ENCODE measurements around the gene OXNAD1. TPM values are rescaled to one million over a fixed set of nuclear protein-coding genes. Genes with fewer than 3 reads are reported as not detected.

OXNAD1 gene
- total RNA-seq, 1 donor from 2014 or later: 20.2 TPM

DNA sequence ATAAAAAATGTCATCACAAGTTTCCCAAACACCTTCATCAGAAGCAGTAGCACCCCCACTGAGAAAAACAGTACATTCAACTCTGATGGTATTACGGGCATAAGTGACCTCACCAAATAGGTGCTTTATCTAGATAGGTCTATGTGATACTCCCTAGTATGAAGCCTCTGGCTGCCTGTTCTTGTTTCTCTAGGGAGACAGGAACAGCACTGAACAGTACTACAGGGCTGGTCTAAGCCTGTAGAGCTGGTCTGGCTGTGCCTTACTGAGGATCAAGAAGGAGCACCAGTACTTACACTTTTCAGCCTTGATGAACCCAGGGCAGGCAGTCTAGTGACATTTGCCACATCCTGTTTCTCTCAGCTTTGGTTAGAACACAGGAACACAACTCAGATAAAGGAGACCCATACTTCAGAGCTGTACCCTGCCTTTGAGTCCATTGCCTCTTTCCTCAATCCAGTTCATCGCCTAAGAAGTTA, 35.9 kb downstream of the OXNAD1 start:
- no peak for DNase-seq
- Histone ChIP-seq H3K4me1 (peaks cover 42% of the 10 kb centered on the region), H3K9me3 (replicated peaks) (no peaks in the 10 kb centered on the region), H3K27ac (replicated peaks) (no peak overlapping the region), H3K36me3 (peaks cover 24% of the 10 kb centered on the region), H3K27me3 (ENCODE audit: low read depth) (no peaks in the 10 kb centered on the region), H3K4me3 (no peak overlapping the region)
- TF ChIP-seq, protein P1, sequence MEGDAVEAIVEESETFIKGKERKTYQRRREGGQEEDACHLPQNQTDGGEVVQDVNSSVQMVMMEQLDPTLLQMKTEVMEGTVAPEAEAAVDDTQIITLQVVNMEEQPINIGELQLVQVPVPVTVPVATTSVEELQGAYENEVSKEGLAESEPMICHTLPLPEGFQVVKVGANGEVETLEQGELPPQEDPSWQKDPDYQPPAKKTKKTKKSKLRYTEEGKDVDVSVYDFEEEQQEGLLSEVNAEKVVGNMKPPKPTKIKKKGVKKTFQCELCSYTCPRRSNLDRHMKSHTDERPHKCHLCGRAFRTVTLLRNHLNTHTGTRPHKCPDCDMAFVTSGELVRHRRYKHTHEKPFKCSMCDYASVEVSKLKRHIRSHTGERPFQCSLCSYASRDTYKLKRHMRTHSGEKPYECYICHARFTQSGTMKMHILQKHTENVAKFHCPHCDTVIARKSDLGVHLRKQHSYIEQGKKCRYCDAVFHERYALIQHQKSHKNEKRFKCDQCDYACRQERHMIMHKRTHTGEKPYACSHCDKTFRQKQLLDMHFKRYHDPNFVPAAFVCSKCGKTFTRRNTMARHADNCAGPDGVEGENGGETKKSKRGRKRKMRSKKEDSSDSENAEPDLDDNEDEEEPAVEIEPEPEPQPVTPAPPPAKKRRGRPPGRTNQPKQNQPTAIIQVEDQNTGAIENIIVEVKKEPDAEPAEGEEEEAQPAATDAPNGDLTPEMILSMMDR (IDR thresholded peaks at IDR 0.05; ENCODE audit: borderline replicate concordance): no peak
- intact Hi-C loops (cut with micrococcal nuclease): no loop called here

DNA sequence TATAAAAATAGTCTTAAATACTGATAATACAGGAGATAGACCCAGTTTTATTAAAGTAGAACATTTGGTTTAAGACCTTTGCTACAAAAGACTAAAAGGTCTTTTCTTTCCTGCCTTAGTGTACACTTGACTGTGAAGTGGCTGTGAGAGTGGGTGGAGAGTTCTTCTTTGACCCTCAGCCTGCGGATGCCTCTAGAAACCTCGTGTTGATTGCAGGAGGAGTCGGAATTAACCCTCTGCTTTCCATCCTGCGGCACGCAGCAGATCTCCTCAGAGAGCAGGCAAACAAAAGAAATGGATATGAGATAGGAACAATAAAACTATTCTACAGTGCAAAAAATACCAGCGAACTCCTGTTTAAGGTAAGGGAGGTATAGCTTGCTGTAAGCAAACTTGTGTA, 36.5 kb downstream of the OXNAD1 start:
- Histone ChIP-seq H3K27ac (replicated peaks) (no peak overlapping the region), H3K4me1 (peaks cover 42% of the 10 kb centered on the region), H3K36me3 (peaks cover 21% of the 10 kb centered on the region), H3K4me3 (no peak overlapping the region), H3K9me3 (replicated peaks) (no peaks in the 10 kb centered on the region), H3K27me3 (ENCODE audit: low read depth) (no peaks in the 10 kb centered on the region)
- no peak for DNase-seq
- TF ChIP-seq, protein P1 (IDR thresholded peaks at IDR 0.05; ENCODE audit: borderline replicate concordance): no peak
- intact Hi-C loops (cut with micrococcal nuclease): no loop called here

DNA sequence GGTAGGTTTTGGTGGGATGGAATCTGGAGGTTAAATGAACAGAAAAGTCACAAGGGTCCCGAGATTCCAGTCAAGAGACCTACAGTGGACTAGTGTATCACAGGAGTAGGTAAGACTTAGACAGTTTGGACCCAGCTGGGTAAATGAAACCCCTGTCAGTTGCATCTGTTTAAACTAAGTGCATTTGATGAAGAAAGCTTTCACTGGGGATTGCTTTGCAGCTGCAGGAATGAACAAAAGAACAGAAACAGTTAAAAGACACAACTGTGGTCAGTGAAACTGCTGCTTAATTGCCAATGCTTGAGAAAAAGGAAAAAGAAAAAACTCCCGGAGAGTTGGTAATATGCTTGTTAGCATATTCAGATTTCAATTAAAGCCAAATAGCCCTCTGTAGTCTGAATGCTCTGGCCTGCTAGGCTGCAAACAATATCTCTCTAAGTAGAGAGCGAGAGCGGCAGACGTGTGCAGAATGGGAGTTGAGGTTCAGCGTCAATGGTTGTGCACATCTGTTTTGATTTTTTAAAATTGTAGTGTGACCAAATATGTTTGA, 37.1 kb downstream of the OXNAD1 start:
- Histone ChIP-seq H3K36me3 (peaks cover 21% of the 10 kb centered on the region), H3K4me3 (no peak overlapping the region), H3K9me3 (replicated peaks) (no peaks in the 10 kb centered on the region), H3K27ac (replicated peaks) (no peak overlapping the region), H3K4me1 (peaks cover 42% of the 10 kb centered on the region), H3K27me3 (ENCODE audit: low read depth) (no peaks in the 10 kb centered on the region)
- DNase-seq: no peak
- TF ChIP-seq, protein P1 (IDR thresholded peaks at IDR 0.05; ENCODE audit: borderline replicate concordance): no peak
- intact Hi-C loops (cut with micrococcal nuclease): no loop called here

DNA sequence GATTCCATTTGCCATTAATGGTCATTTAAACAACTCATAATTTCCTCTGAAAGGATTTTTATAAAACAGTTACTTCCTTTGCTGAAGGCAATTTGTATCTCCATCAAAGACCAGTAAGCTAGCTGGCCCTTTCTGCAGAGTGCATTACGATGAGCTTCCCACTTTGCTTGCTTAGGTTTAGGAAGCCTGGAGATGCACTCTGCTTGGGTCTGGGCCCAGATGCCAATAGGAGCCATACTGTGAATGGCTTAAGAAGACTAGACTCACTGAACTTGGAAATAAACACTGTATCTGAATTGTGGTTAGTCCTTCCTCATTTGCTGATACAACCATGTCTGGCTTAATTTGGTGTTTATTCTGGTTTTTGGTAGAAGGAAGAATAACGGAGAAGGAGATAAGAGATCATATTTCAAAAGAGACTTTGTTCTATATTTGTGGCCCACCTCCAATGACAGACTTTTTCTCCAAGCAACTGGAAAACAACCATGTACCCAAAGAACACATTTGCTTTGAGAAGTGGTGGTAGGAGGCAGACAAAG, 38.1 kb downstream of the OXNAD1 start:
- Histone ChIP-seq H3K4me3 (no peak overlapping the region), H3K9me3 (replicated peaks) (no peaks in the 10 kb centered on the region), H3K27ac (replicated peaks) (no peak overlapping the region), H3K4me1 (peaks cover 40% of the 10 kb centered on the region), H3K27me3 (ENCODE audit: low read depth) (no peaks in the 10 kb centered on the region), H3K36me3 (peaks cover 21% of the 10 kb centered on the region)
- TF ChIP-seq, protein P1 (IDR thresholded peaks at IDR 0.05; ENCODE audit: borderline replicate concordance): no peak
- DNase-seq: no peak
- intact Hi-C loops (cut with micrococcal nuclease): no loop called here

DNA sequence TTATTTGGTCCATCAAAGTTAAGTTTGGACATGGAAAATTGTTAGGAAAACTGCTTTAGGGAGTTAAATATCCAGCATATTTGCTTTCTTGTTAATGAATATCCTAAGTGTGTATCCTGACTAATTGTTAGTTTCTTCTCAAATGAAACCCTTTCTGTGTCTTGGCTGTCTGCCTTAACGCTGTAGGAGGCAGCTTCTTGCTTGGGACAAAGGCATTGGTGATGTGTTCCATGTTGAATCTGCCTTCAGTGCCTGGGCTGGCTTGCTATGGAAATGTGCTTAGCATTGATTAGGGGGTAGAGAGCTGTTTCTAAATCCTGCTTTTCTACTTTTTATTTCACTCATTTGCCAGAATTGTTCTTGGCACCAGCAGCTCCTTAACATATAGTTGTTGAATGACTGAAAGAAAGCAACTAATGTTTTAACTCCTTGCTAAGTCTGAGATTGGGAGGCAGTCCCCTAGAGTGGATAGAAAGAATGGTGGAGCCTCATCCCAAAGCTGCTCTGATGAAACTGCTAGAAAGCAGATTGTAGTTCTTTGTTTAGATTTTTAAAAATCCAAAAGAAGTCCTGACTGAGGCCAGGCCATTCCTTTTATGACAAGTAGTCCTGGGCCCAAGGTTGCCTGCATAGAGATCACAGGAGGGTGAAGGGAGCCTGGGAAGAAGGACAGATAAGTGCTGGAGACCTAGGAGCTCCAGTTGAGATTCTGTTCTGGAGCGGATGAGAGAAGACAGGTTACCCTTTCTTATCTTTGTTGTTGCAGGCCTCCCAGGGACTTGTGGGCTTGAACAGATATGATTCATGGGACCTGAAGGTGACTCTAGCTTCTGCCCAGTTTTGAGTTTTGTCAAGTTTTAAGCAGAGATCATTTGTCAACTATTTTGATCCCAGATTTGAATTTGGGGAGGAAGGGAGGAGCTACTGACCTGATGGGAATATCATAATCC, 39.3 kb downstream of the OXNAD1 start:
- intact Hi-C loops (cut with micrococcal nuclease): no loop called here
- DNase-seq: no peak
- Histone ChIP-seq H3K9me3 (replicated peaks) (no peaks in the 10 kb centered on the region), H3K27ac (replicated peaks) (no peak overlapping the region), H3K36me3 (peaks cover 21% of the 10 kb centered on the region), H3K27me3 (ENCODE audit: low read depth) (no peaks in the 10 kb centered on the region), H3K4me1 (peaks cover 29% of the 10 kb centered on the region), H3K4me3 (no peak overlapping the region)
- TF ChIP-seq, protein P1 (IDR thresholded peaks at IDR 0.05; ENCODE audit: borderline replicate concordance): no peak
